ENCODE data around the gene RBMS3. TPM values are rescaled to one million over a fixed set of nuclear protein-coding genes. Genes with fewer than 3 reads are reported as not detected.

The RBMS3 gene
- total and polyA plus RNA-seq, 2 of the 8 experiments (the other 6 are each of a cell fraction or from before 2014, with no cell fraction given), result 3.7 to 6.9 TPM

- Histone ChIP-seq H3K79me2 (ENCODE audit: control insufficient read depth in 1 of 2, insufficient read depth in 2 of 2, low read length in 2 of 2) (no peaks in the 10 kb centered on the region), H3K27ac (ENCODE audit: low read depth, low read length) (no peak overlapping the region), H2BK120ac (replicated peaks; ENCODE audit: low read depth, low read length) (no peak overlapping the region), H3K4ac (replicated peaks; ENCODE audit: insufficient read length, low read depth, low read length) (no peak overlapping the region), H4K8ac (ENCODE audit: extremely low read depth, insufficient read depth, low read length) (no peak overlapping the region), H3K23ac (ENCODE audit: insufficient read length) (no peak overlapping the region), H3K4me1 (replicated peaks in 1 of 4; ENCODE audit: control insufficient read depth in 3 of 4, insufficient read depth in 4 of 4, low read length in 3 of 4) (peaks cover 0 to 1% (median 0%) of the 10 kb centered on the region in 4 experiments; a peak in 1 of 7 replicates), H3K79me1 (ENCODE audit: low read depth, low read length) (no peaks in the 10 kb centered on the region), H4K5ac (ENCODE audit: insufficient read length, low read depth, low read length) (no peak overlapping the region), H2BK12ac (ENCODE audit: low read depth, low read length) (no peak overlapping the region), H3K9ac (replicated peaks in 1 of 4; ENCODE audit: extremely low read depth in 1 of 4, low read depth in 3 of 4, low read length in 3 of 4) (no peak overlapping the region), H3K23me2 (ENCODE audit: low read depth, low read length) (no peaks in the 10 kb centered on the region; the same call in 1 of the 2 replicates), H3K56ac (replicated peaks; ENCODE audit: insufficient read length, low read depth, low read length) (no peak overlapping the region), H4K20me1 (replicated peaks in 1 of 2; ENCODE audit: control insufficient read depth in 1 of 2, insufficient read depth in 2 of 2, low read length in 2 of 2) (no peaks in the 10 kb centered on the region), H3K36me3 (ENCODE audit: control insufficient read depth in 2 of 4, insufficient read depth in 4 of 4, low read length in 3 of 4) (no peaks in the 10 kb centered on the region), H2BK15ac (ENCODE audit: low read length) (no peak overlapping the region), H2BK20ac (ENCODE audit: low read length) (no peak overlapping the region), H2AK5ac (ENCODE audit: low read depth, low read length) (no peak overlapping the region), H3K14ac (ENCODE audit: insufficient read length) (no peak overlapping the region), H3K4me2 (ENCODE audit: insufficient read depth in 1 of 2, low read depth in 2 of 2, low read length in 2 of 2) (no peak overlapping the region), H3K4me3 (ENCODE audit: extremely low read depth in 1 of 4, insufficient read depth in 2 of 4, low read depth in 3 of 4, low read length in 4 of 4) (no peak overlapping the region), H4K91ac (replicated peaks; ENCODE audit: insufficient read length, low read length) (no peak overlapping the region), H3K18ac (ENCODE audit: extremely low read depth, low read length) (no peak overlapping the region), H3K9me3 (ENCODE audit: insufficient read depth in 2 of 2, low read depth in 1 of 2, low read length in 1 of 2) (no peaks in the 10 kb centered on the region), H3K27me3 (replicated peaks in 1 of 4; ENCODE audit: control insufficient read depth in 3 of 4, extremely low read depth in 1 of 4, insufficient read depth in 3 of 4, low read length in 3 of 4) (no peaks in the 10 kb centered on the region), H2AFZ (ENCODE audit: low read length) (no peak overlapping the region), H2BK5ac (ENCODE audit: low read depth, low read length) (no peak overlapping the region)
- FAIRE-seq, result no peak
- 79% methylated on average over 3 of the region's 3 CpGs; no CpG with 5 or more reads in 1 of the 2 experiments for WGBS, 2 experiments (ENCODE audit: extremely low coverage in 1 of 2, insufficient coverage in 1 of 2, insufficient read length in 1 of 2, insufficient replicate concordance in 2 of 2, low coverage in 1 of 2, low lambda C conversion rate in 2 of 2, missing lambda C conversion rate in 1 of 2)
- no peak for DNase-seq (ENCODE audit: low read depth in 1 of 2, low spot score in 2 of 2)
- TF ChIP-seq JUN (IDR thresholded peaks at IDR 0.05; ENCODE audit: low read depth, low read length), result no peak
- ChIA-PET POLR2A (ENCODE audit: partially characterized antibody) (no interaction called here), CTCF (ENCODE audit: partially characterized antibody) (no interaction called here)
Measured at GRCh38 chr3:29644956-29645636, 364.2 kb downstream of the RBMS3 start.
